HG03575 (cell line): ENCODE measurements around the gene BRD3OS.

Source experiments
- ATAC-seq: cut with Tn5 transposase; IDR thresholded peaks from one replicate; pipeline ENCODE4 v1.9.1; 2021; ENCODE audit not compliant: unreplicated experiment, insufficient number of reproducible peaks, low FRiP score; ENCODE audit errors: extremely low read depth

BRD3OS gene

GRCh38 chr9:134046894-134047681, 21.8 kb downstream of the BRD3OS start:
- ATAC-seq = no peak

- no peak for ATAC-seq
Measured at GRCh38 chr9:134047868-134048581, 22.7 kb downstream of the BRD3OS start.

- ATAC-seq = no peak
Measured at GRCh38 chr9:134048582-134048968, 23.3 kb downstream of the BRD3OS start.

GRCh38 chr9:134049236-134049635, 24.0 kb downstream of the BRD3OS start:
- ATAC-seq = no peak

- no peak for ATAC-seq
Measured at GRCh38 chr9:134049772-134050588, 24.7 kb downstream of the BRD3OS start.

- ATAC-seq = no peak
Measured at GRCh38 chr9:134050726-134051125, 25.4 kb downstream of the BRD3OS start.

GRCh38 chr9:134051319-134051718, 26.0 kb downstream of the BRD3OS start:
- no peak for ATAC-seq

- ATAC-seq = no peak
Measured at GRCh38 chr9:134052491-134052890, 27.2 kb downstream of the BRD3OS start.

GRCh38 chr9:134052941-134053340, 27.7 kb downstream of the BRD3OS start:
- ATAC-seq = no peak

- ATAC-seq = no peak
Measured at GRCh38 chr9:134053401-134053871, 28.2 kb downstream of the BRD3OS start.

- no peak for ATAC-seq
Measured at GRCh38 chr9:134053941-134054761, 28.9 kb downstream of the BRD3OS start.

- ATAC-seq = no peak
Measured at GRCh38 chr9:134054891-134055811, 29.9 kb downstream of the BRD3OS start.

GRCh38 chr9:134055981-134056461, 30.7 kb downstream of the BRD3OS start:
- no peak for ATAC-seq

- no peak for ATAC-seq
Measured at GRCh38 chr9:134056483-134057306, 31.4 kb downstream of the BRD3OS start.

GRCh38 chr9:134057307-134057657, 32.0 kb downstream of the BRD3OS start:
- no peak for ATAC-seq

GRCh38 chr9:134057751-134058701, 32.7 kb downstream of the BRD3OS start:
- no peak for ATAC-seq
